Activated naive CD8-positive, alpha-beta T cell treated with anti-CD3 and anti-CD28 coated beads, Interleukin-2, amount 50 U/mL, for 16 hours (primary cell): ENCODE measurements around the gene MYZAP.

Experiments used
- DNase-seq: peaks from one replicate; pipeline ENCODE4 v3.0.0-alpha.2; 2020; ENCODE audit warnings: low read depth, low spot score

MYZAP gene

GRCh38 chr15:57625703-57626448 is 34.2 kb downstream of the MYZAP start:
- DNase-seq = no peak

- DNase-seq = no peak
Observed at GRCh38 chr15:57626713-57627440, 35.2 kb downstream of the MYZAP start.

GRCh38 chr15:57631386-57632110 is 39.8 kb downstream of the MYZAP start:
- DNase-seq = no peak

GRCh38 chr15:57634290-57634689 is 42.6 kb downstream of the MYZAP start:
- DNase-seq = no peak

- no peak for DNase-seq
Observed at GRCh38 chr15:57635300-57635909, 43.7 kb downstream of the MYZAP start.

- DNase-seq = no peak
Observed at GRCh38 chr15:57637846-57638245, 46.1 kb downstream of the MYZAP start.

GRCh38 chr15:57639306-57639705 is 47.6 kb downstream of the MYZAP start:
- no peak for DNase-seq

GRCh38 chr15:57640930-57641682 is 49.4 kb downstream of the MYZAP start:
- DNase-seq = no peak

- no peak for DNase-seq
Observed at GRCh38 chr15:57643826-57644225, 52.1 kb downstream of the MYZAP start.

- DNase-seq = no peak
Observed at GRCh38 chr15:57646087-57646486, 54.4 kb downstream of the MYZAP start.

GRCh38 chr15:57647071-57647790 is 55.5 kb downstream of the MYZAP start:
- no peak for DNase-seq

- DNase-seq = no peak
Observed at GRCh38 chr15:57647791-57648130, 56.1 kb downstream of the MYZAP start.

GRCh38 chr15:57649138-57649537 is 57.4 kb downstream of the MYZAP start:
- no peak for DNase-seq

- no peak for DNase-seq
Observed at GRCh38 chr15:57651445-57651844, 59.7 kb downstream of the MYZAP start.

GRCh38 chr15:57652481-57652880 is 60.8 kb downstream of the MYZAP start:
- no peak for DNase-seq

GRCh38 chr15:57654153-57654852 is 62.6 kb downstream of the MYZAP start:
- no peak for DNase-seq

GRCh38 chr15:57655053-57655452 is 63.3 kb downstream of the MYZAP start:
- no peak for DNase-seq

- DNase-seq = no peak
Observed at GRCh38 chr15:57655809-57656208, 64.1 kb downstream of the MYZAP start.

GRCh38 chr15:57656434-57656833 is 64.7 kb downstream of the MYZAP start:
- no peak for DNase-seq

- DNase-seq = no peak
Observed at GRCh38 chr15:57657619-57658018, 65.9 kb downstream of the MYZAP start.
